ENCODE data around the gene SLC11A2. TPM values are rescaled to one million over a fixed set of nuclear protein-coding genes. Genes with fewer than 3 reads are reported as not detected.
A peak's percentile ranks its signal among the peaks of the same experiment; 100 is the strongest.

Gene SLC11A2
- total and polyA plus RNA-seq, 9 of the 15 experiments (the other 6 are each of a cell fraction or from before 2014, with no cell fraction given), result 21.1 to 54.0 (median 32.9) TPM

DNA sequence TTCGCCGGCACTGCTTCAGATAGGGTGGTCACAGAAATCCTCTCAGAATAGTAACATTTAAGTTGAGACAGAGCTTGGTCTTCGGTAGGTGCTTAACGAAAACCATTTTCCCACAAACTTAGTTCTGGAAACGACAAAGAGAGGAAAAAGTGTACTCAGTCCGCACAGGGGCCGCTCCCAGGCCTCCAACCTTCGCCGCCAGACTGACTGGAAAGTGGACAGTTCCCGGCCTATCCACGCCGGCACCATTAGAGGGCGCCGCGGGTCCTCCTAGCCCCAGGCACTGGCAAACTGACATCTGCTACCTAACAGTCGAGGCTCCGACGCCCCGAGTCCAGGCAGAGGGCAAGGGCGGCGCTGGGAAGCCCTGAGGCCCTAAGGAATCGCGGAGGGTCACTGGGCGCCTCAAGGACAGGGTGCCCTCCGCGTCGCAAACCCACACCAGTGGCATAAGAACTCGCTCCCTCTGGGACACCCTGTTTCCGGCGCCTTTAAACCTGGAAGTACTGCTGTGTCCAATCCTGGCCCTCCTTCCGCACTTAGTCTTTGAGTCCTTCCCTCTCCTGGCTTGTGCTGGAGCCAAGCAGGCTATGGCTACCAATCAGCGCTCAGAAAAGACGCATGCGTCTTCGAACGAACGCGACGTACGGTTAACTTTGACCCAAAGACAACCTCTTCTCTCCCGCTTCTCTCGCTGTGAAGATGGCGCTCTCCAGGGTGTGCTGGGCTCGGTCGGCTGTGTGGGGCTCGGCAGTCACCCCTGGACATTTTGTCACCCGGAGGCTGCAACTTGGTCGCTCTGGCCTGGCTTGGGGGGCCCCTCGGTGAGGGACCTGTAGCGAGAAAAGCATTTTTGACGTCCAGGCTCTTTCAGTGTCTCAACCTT, 21.7 kb upstream of the SLC11A2 start, which contains the start of gene LETMD1 (continued):
- TF ChIP-seq ZNF717 (CRISPR knock-in tag; IDR thresholded peaks at IDR 0.05) (no peak), ZNF583 (CRISPR knock-in tag; IDR thresholded peaks at IDR 0.05) (peak; percentile 71; the same call in 1 of the 2 replicates), POLR3G (IDR thresholded peaks at IDR 0.05; ENCODE audit: extremely low read depth, insufficient read length, insufficient replicate concordance) (no peak), IRF2 (CRISPR knock-in tag; IDR thresholded peaks at IDR 0.05) (no peak), CGGBP1 (CRISPR knock-in tag; IDR thresholded peaks at IDR 0.05) (no peak), ZNF24 (IDR thresholded peaks at IDR 0.05) (no peak; the same call in 1 of the 2 replicates), ZC3H8 (IDR thresholded peaks at IDR 0.05) (no peak), MTA1 (IDR thresholded peaks at IDR 0.05; ENCODE audit: borderline replicate concordance) (peak; percentile 76; the same call in 1 of the 2 replicates), ZNF609 (CRISPR knock-in tag; IDR thresholded peaks at IDR 0.05; ENCODE audit: borderline replicate concordance) (no peak), CBFA2T2 (conservative IDR thresholded peaks at IDR 0.05) (no peak), RNF2 (IDR thresholded peaks at IDR 0.05) (peak; percentile 76), EP400 (IDR thresholded peaks at IDR 0.05) (peak; percentile 93)
- TF ChIP-seq, protein P1, sequence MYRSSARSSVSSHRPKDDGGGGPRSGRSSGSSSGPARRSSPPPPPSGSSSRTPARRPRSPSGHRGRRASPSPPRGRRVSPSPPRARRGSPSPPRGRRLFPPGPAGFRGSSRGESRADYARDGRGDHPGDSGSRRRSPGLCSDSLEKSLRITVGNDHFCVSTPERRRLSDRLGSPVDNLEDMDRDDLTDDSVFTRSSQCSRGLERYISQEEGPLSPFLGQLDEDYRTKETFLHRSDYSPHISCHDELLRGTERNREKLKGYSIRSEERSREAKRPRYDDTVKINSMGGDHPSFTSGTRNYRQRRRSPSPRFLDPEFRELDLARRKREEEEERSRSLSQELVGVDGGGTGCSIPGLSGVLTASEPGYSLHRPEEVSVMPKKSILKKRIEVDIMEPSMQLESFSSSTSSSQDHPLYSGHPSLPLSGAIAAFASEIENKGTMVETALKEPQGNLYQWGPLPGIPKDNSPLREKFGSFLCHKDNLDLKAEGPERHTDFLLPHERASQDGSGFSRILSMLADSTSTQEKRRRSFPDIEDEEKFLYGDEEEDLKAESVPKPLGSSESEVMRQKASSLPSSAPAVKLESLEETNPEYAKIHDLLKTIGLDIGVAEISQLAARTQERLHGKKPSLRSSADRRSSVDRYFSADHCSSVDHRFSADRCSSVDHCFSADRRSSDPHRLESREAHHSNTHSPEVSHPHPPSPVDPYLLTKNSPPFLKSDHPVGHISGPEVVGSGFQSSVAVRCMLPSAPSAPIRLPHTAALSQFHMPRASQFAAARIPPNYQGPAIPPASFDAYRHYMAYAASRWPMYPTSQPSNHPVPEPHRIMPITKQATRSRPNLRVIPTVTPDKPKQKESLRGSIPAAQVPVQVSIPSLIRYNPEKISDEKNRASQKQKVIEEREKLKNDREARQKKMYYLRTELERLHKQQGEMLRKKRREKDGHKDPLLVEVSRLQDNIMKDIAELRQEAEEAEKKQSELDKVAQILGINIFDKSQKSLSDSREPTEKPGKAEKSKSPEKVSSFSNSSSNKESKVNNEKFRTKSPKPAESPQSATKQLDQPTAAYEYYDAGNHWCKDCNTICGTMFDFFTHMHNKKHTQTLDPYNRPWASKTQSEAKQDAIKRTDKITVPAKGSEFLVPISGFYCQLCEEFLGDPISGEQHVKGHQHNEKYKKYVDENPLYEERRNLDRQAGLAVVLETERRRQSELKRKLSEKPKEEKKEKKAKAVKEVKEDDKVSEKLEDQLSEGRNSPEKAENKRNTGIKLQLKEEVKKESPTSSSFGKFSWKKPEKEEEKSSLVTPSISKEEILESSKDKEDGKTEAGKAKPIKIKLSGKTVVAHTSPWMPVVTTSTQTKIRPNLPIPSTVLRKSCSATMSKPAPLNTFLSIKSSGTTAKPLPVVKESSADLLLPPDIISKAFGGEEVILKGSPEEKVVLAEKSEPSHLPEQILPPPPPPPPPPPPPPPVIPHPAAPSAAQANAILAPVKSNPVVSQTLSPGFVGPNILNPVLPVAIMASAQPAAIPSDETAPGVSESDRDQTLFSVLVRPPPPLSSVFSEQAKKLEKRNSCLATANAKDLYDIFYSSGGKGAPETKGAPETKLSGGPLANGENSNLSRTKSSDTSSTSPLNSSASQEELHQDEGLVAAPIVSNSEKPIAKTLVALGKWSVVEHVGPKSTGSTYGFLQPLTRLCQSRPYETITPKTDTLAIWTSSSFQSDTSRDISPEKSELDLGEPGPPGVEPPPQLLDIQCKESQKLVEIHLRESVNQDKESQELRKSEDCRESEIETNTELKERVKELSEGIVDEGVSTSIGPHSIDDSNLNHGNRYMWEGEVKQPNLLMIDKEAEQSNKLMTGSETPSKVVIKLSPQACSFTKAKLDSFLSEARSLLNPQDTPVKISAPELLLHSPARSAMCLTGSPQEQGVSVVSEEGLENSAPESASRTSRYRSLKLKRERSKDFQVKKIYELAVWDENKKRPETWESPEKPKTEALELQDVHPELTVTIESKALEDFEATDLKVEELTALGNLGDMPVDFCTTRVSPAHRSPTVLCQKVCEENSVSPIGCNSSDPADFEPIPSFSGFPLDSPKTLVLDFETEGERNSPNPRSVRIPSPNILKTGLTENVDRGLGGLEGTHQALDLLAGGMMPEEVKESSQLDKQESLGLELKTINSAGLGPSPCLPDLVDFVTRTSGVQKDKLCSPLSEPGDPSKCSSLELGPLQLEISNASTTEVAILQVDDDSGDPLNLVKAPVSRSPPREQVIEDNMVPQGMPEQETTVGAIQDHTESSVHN (IDR thresholded peaks at IDR 0.05; ENCODE audit: borderline replicate concordance in 1 of 2, low read depth in 1 of 2), result no peak
